Progenitor cell of endocrine pancreas (in vitro differentiated cells): ENCODE results near the gene SLC22A12. TPM values are rescaled to one million over a fixed set of nuclear protein-coding genes. Genes with fewer than 3 reads are reported as not detected.

Experiments
- DNase-seq: peaks from one replicate; pipeline ENCODE4 v3.0.0; 2021; ENCODE audit warnings: low spot score; ENCODE audit not compliant: unreplicated experiment
- H3K27ac Mint-ChIP-seq: 2 replicates; pipeline ENCODE4 v1.8.0; 2021; ENCODE audit warnings: mild to moderate bottlenecking, moderate library complexity, mixed read lengths
- H3K27me3 Mint-ChIP-seq: 2 replicates; pipeline ENCODE4 v1.8.0; 2021; ENCODE audit warnings: mixed read lengths
- H3K36me3 Mint-ChIP-seq: 2 replicates; pipeline ENCODE4 v1.8.0; 2022; ENCODE audit warnings: mixed read lengths; ENCODE audit not compliant: insufficient read depth
- H3K4me1 Mint-ChIP-seq: 2 replicates; pipeline ENCODE4 v1.8.0; 2021; ENCODE audit warnings: low read depth, mixed read lengths
- H3K4me3 Mint-ChIP-seq: 2 replicates; pipeline ENCODE4 v1.8.0; 2021; ENCODE audit warnings: low read depth, mild to moderate bottlenecking, moderate library complexity, mixed read lengths
- H3K9me3 Mint-ChIP-seq: 2 replicates; pipeline ENCODE4 v1.8.0; 2021; ENCODE audit warnings: low read depth, mixed read lengths
- total RNA-seq: library from RNA; stranded (reverse); gene quantifications from 2 replicates; pipeline ENCODE4 v1.2.1, GENCODE V29; 2021
- TF ChIP-seq, protein P1 (sequence below): fragments of 200-600 bp; sonication (generic); IDR thresholded peaks from one replicate; pipeline ENCODE4 v1.5.0; 2021; ENCODE audit warnings: antibody characterized with exemption, mild to moderate bottlenecking; ENCODE audit not compliant: unreplicated experiment

Gene SLC22A12
- total RNA-seq, 1 donor from 2014 or later: not detected

DNA sequence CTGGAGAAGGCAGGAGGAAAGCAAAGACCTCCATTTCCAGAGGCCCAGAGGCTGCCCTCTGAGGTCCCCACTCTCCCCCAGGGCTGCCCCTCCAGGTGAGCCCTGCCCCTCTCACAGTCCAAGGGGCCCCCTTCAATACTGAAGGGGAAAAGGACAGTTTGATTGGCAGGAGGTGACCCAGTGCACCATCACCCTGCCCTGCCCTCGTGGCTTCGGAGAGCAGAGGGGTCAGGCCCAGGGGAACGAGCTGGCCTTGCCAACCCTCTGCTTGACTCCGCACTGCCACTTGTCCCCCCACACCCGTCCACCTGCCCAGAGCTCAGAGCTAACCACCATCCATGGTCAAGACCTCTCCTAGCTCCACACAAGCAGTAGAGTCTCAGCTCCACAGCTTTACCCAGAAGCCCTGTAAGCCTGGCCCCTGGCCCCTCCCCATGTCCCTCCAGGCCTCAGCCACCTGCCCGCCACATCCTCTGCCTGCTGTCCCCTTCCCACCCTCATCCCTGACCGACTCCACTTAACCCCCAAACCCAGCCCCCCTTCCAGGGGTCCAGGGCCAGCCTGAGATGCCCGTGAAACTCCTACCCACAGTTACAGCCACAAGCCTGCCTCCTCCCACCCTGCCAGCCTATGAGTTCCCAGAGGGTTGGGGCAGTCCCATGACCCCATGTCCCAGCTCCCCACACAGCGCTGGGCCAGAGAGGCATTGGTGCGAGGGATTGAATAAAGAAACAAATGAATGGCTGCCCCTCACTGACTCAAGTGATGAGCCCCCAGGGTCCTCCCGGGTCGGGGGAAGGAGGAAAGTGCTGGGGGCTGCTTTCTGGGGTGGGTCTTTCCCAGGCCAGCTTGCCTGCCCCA, 10.8 kb downstream of the SLC22A12 start:
- Mint-ChIP-seq H3K36me3 (no peaks in the 10 kb centered on the region), H3K27ac (no peak overlapping the region), H3K4me1 (no peaks in the 10 kb centered on the region), H3K4me3 (no peak overlapping the region), H3K27me3 (peaks cover 24% of the 10 kb centered on the region), H3K9me3 (no peaks in the 10 kb centered on the region)
- TF ChIP-seq, protein P1, sequence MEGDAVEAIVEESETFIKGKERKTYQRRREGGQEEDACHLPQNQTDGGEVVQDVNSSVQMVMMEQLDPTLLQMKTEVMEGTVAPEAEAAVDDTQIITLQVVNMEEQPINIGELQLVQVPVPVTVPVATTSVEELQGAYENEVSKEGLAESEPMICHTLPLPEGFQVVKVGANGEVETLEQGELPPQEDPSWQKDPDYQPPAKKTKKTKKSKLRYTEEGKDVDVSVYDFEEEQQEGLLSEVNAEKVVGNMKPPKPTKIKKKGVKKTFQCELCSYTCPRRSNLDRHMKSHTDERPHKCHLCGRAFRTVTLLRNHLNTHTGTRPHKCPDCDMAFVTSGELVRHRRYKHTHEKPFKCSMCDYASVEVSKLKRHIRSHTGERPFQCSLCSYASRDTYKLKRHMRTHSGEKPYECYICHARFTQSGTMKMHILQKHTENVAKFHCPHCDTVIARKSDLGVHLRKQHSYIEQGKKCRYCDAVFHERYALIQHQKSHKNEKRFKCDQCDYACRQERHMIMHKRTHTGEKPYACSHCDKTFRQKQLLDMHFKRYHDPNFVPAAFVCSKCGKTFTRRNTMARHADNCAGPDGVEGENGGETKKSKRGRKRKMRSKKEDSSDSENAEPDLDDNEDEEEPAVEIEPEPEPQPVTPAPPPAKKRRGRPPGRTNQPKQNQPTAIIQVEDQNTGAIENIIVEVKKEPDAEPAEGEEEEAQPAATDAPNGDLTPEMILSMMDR: no peak
- DNase-seq: no peak

- no peaks in the 10 kb centered on the region for H3K36me3 Mint-ChIP-seq
Observed at GRCh38 chr11:64602466-64603070, 11.5 kb downstream of the SLC22A12 start.

GRCh38 chr11:64603411-64604110, 12.5 kb downstream of the SLC22A12 start:
- no peak overlapping the region for H3K27ac Mint-ChIP-seq
- H3K4me1 Mint-ChIP-seq: no peaks in the 10 kb centered on the region
- DNase-seq: no peak
- TF ChIP-seq, protein P1: no peak
- H3K36me3 Mint-ChIP-seq: no peaks in the 10 kb centered on the region
- H3K4me3 Mint-ChIP-seq: no peak overlapping the region
- H3K27me3 Mint-ChIP-seq: peaks cover 24% of the 10 kb centered on the region
- H3K9me3 Mint-ChIP-seq: no peaks in the 10 kb centered on the region

More at GRCh38 chr11:64602466-64603070, 11.5 kb downstream of the SLC22A12 start:
- TF ChIP-seq, protein P1: no peak
- peaks cover 19% of the 10 kb centered on the region for H3K27me3 Mint-ChIP-seq
- no peaks in the 10 kb centered on the region for H3K9me3 Mint-ChIP-seq
- no peak overlapping the region for H3K4me3 Mint-ChIP-seq
- H3K4me1 Mint-ChIP-seq: no peaks in the 10 kb centered on the region
- H3K27ac Mint-ChIP-seq: no peak overlapping the region
- DNase-seq: no peak

GRCh38 chr11:64604458-64605243, 13.6 kb downstream of the SLC22A12 start:
- H3K27ac Mint-ChIP-seq: no peak overlapping the region
- no peak overlapping the region for H3K4me3 Mint-ChIP-seq
- DNase-seq: no peak
- TF ChIP-seq, protein P1: no peak
- H3K4me1 Mint-ChIP-seq: no peaks in the 10 kb centered on the region
- no peaks in the 10 kb centered on the region for H3K36me3 Mint-ChIP-seq
- peaks cover 26% of the 10 kb centered on the region for H3K27me3 Mint-ChIP-seq
- no peaks in the 10 kb centered on the region for H3K9me3 Mint-ChIP-seq

DNA sequence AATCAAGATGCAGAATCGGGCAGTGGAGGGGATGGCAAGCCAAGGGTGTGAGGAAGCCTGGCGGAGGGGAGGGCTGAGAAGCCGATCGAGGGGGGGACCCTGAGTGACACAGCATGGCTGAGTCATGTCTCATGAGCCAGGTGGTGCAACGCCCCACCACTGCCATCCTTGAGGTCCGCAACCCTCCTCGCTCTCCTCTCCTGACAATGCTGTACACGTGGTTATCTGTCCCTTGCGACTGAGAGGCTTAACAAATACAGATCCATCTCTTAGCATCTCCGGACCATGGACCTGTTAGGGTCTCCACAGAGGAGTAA, 14.2 kb downstream of the SLC22A12 start:
- DNase-seq: no peak
- no peaks in the 10 kb centered on the region for H3K36me3 Mint-ChIP-seq
- H3K27ac Mint-ChIP-seq: no peak overlapping the region
- no peak overlapping the region for H3K4me3 Mint-ChIP-seq
- no peaks in the 10 kb centered on the region for H3K4me1 Mint-ChIP-seq
- H3K27me3 Mint-ChIP-seq: peaks cover 26% of the 10 kb centered on the region
- H3K9me3 Mint-ChIP-seq: no peaks in the 10 kb centered on the region
- TF ChIP-seq, protein P1: no peak
